ENCODE data around the gene CXCR6.

CXCR6 gene

GRCh38 chr3:45943207-45943846 lies at the start of gene CXCR6:
Gene CXCR6 (plus strand): TSS chr3:45943464. CDS start chr3:45946482, 3,018 bp downstream.
- DNase-seq: peak; percentile 67

- no peak for DNase-seq
Observed at GRCh38 chr3:45894015-45894414, 49.2 kb upstream of the CXCR6 start.

GRCh38 chr3:45895686-45896468 lies 47.4 kb upstream of the CXCR6 start:
- DNase-seq: no peak

GRCh38 chr3:45896956-45897355 lies 46.3 kb upstream of the CXCR6 start:
- no peak for DNase-seq

- DNase-seq: no peak
Observed at GRCh38 chr3:45904931-45905330, 38.3 kb upstream of the CXCR6 start.

GRCh38 chr3:45905755-45906154 lies 37.5 kb upstream of the CXCR6 start:
- no peak for DNase-seq

GRCh38 chr3:45906681-45907407 lies 36.4 kb upstream of the CXCR6 start:
- DNase-seq: no peak

GRCh38 chr3:45907769-45908705 lies 35.2 kb upstream of the CXCR6 start:
- no peak for DNase-seq

- DNase-seq: no peak
Observed at GRCh38 chr3:45908761-45909160, 34.5 kb upstream of the CXCR6 start.

- no peak for DNase-seq
Observed at GRCh38 chr3:45909542-45909941, 33.7 kb upstream of the CXCR6 start.

GRCh38 chr3:45910892-45911291 lies 32.4 kb upstream of the CXCR6 start:
- no peak for DNase-seq

- no peak for DNase-seq
Observed at GRCh38 chr3:45911511-45912226, 31.6 kb upstream of the CXCR6 start.

- no peak for DNase-seq
Observed at GRCh38 chr3:45912435-45912834, 30.8 kb upstream of the CXCR6 start.

GRCh38 chr3:45914362-45915058 lies 28.8 kb upstream of the CXCR6 start:
- DNase-seq: no peak

GRCh38 chr3:45915059-45915439 lies 28.2 kb upstream of the CXCR6 start:
- no peak for DNase-seq

- peak; percentile 88 for DNase-seq
Observed at GRCh38 chr3:45915518-45916231, 27.6 kb upstream of the CXCR6 start.

- no peak for DNase-seq
Observed at GRCh38 chr3:45917146-45917898, 25.9 kb upstream of the CXCR6 start.

- DNase-seq: no peak
Observed at GRCh38 chr3:45921158-45922038, 21.9 kb upstream of the CXCR6 start.

- DNase-seq: no peak
Observed at GRCh38 chr3:45922039-45922326, 21.3 kb upstream of the CXCR6 start.

Data from stimulated activated CD8-positive, alpha-beta memory T cell treated with anti-CD3 and anti-CD28 coated beads, Interleukin-4, amount 100 ng/mL, for 48 hours (primary cell).